Activated CD8-positive, alpha-beta memory T cell treated with anti-CD3 and anti-CD28 coated beads for 48 hours (primary cell): ENCODE results near the gene OTUD1.

Experiments used
- DNase-seq, 3 experiments: peaks; one replicate each; pipeline ENCODE4 v3.0.0-alpha.2; 2020; ENCODE audit warnings: low read depth in 2 of 3, low spot score in 2 of 3

Gene OTUD1

GRCh38 chr10:23421397-23421796, 17.5 kb upstream of the OTUD1 start:
- DNase-seq = no peak

DNA sequence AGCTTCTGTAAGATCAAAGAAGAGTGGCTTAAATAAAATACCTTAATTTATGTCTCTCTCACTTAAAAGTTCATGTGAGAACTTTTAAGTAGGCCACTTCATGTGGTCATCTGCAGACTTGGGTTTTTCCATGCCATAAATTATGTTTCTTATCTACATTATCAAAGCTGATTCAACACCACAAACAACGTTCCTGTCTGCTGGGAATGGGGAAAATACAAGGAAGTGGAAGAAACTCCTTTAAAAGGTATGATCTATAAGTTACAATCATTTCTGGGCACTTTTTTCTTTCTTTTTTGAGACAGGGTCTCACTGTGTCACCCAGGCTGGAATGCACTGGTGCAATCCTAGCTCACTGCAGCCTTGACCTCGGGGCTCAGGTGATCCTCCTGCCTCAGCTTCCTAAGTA, 16.9 kb upstream of the OTUD1 start:
- DNase-seq = no peak

GRCh38 chr10:23432166-23432565, 6.7 kb upstream of the OTUD1 start:
- DNase-seq = no peak

GRCh38 chr10:23432639-23433038, 6.2 kb upstream of the OTUD1 start:
- no peak for DNase-seq

DNA sequence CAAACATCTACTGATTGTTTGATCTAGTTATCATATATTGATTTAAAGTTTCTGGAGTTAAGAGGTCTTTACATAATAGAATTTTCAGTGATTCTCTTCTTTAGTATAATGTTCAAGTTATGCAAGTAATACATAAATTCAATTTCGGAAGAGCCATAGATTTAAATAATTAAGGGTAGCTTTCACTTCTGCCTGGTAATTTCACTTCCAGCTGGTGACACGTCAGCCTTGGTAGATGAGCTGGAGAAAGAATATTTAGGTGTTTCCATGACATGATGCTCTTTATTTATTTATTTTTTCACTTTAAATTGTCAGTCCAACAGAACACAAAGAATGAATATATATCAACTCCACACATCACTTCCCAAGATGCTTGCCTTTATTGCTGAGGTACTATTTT, 5.2 kb upstream of the OTUD1 start:
- no peak for DNase-seq

GRCh38 chr10:23435378-23435777, 3.5 kb upstream of the OTUD1 start:
- DNase-seq = no peak

DNA sequence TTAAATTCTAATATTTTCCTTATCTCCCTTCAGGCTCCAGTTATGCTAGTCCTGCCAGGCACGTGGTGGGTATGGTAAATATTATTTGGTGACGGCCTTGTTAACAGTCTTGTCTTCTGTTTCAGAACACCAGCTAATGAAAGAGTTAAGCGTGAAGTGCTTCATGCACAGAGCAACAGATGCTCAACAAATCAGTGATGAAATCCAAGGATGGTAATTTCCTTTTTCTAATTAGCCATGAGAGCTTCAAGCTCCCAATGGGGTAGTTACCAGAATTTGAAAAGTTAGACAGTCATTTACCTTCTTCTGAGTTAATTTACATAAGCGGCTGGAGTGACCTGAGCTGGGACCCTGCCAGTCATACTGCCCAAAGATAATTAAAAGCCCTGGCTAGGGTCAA, 1.9 kb upstream of the OTUD1 start:
- no peak for DNase-seq

- no peak for DNase-seq
These were observed 820 bp upstream of the OTUD1 start for GRCh38 chr10:23437963-23438546.

DNA sequence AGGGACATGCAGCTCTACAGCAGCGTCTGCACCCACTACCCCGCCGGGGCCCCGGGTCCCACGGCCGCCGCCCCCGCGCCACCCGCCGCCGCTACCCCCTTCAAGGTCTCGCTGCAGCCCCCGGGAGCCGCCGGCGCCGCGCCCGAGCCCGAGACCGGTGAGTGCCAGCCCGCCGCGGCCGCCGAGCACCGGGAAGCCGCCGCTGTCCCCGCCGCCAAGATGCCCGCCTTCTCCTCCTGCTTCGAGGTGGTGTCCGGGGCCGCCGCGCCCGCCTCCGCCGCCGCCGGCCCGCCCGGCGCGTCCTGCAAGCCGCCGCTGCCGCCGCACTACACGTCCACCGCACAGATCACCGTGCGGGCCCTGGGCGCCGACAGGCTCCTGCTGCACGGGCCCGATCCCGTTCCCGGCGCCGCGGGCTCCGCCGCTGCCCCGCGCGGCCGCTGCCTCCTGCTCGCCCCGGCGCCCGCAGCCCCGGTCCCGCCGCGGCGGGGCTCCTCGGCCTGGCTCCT, 631 bp downstream of the OTUD1 start:
- DNase-seq = peak in 2 of 3 experiments; percentile 9 to 13

DNA sequence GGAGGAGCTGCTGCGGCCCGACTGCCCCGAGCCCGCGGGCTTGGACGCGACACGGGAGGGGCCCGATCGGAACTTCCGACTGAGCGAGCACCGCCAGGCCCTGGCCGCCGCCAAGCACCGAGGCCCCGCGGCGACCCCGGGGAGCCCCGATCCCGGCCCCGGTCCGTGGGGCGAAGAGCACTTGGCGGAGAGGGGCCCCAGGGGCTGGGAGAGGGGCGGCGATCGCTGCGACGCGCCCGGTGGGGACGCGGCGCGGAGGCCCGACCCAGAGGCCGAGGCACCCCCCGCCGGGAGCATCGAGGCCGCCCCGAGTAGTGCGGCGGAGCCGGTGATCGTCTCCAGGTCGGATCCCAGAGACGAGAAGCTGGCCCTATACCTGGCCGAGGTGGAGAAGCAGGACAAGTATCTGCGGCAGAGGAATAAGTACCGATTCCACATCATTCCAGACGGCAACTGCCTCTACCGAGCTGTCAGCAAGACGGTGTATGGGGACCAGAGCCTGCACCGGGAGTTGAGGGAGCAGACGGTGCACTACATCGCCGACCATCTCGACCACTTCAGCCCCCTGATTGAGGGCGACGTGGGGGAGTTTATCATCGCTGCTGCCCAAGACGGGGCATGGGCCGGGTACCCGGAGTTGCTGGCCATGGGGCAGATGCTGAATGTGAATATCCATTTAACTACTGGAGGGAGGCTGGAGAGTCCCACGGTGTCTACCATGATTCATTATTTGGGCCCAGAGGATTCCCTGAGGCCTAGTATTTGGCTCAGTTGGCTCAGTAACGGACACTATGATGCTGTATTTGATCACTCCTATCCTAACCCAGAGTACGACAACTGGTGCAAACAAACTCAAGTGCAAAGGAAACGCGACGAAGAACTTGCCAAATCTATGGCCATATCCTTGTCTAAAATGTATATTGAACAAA, 1.4 kb downstream of the OTUD1 start:
- DNase-seq = peak; percentile 4 to 23 (median 13)

- DNase-seq = no peak
These were observed 2.4 kb downstream of the OTUD1 start for GRCh38 chr10:23441251-23441650.

- DNase-seq = no peak
These were observed 4.1 kb downstream of the OTUD1 start for GRCh38 chr10:23442936-23443335.

DNA sequence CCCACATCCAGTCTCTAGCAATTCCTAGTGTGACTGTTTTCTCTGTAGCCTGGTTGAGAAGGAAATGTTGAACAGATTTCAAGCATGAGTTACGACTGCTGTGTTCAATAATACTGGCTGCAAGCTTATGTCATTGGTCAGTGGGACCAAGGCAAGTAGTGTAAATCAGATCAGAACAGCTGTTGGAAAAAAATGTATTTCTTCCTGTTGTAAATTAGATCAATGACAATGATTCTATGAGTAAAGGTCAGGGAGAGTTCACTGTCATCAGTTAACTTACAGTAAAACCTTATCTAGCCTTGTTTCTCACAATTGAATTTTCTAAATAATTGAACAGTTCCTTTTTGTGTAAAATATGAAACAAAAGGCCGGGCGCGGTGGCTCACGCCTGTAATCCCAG, 6.7 kb downstream of the OTUD1 start:
- DNase-seq = no peak

DNA sequence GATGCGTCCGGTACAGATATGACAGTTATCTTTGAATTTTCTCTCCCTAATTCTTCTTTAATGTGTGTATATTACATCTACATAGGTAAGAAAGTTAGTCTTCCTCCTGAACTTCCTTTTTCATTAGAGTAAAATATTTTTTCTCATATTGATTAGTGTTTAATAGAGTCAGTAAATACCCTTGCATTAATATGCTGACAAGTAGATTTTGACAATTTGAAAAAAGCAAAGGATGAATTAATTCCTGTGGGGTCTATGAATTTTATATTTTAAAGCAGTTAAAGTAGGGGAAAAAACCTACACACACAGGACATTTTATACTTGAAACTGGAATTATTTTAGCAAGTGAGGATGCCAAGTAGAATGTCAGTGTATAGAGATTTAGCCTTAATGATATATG, 9.4 kb downstream of the OTUD1 start:
- DNase-seq = no peak

DNA sequence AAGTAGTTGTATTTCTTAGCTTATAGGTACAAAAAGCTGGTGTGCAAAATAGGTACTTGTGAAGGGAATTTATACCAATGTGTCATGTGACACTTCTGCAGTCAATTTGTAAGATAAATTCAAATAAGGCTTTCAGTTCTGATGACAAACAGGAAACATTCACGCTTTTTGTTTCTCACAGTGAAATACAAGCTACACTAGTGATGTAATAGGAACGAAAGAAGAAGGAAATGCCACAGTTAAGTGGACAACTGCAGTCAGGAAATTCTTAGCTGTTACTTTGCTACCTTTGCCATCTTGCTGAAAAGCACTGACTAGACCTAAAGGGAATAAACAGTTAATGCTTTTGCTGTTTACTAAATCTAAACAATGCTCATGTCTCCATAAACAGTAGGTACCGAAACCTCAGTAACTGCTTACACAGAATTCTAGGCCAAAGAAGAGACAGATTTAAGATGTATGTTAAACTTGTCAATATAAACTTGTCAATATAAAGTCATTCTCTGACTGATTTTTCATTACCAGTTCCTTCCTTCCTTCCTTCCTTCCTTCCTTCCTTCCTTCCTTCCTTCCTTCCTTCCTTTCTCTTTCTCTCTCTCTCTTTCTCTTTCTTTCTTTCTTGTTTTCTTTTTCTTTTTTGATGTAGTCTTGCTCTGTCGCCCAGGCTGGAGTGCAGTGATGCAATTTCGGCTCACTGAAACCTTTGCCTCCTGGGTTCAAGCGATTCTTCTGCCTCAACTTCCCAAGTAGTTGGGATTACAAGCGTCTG, 10.1 kb downstream of the OTUD1 start:
- DNase-seq = no peak

DNA sequence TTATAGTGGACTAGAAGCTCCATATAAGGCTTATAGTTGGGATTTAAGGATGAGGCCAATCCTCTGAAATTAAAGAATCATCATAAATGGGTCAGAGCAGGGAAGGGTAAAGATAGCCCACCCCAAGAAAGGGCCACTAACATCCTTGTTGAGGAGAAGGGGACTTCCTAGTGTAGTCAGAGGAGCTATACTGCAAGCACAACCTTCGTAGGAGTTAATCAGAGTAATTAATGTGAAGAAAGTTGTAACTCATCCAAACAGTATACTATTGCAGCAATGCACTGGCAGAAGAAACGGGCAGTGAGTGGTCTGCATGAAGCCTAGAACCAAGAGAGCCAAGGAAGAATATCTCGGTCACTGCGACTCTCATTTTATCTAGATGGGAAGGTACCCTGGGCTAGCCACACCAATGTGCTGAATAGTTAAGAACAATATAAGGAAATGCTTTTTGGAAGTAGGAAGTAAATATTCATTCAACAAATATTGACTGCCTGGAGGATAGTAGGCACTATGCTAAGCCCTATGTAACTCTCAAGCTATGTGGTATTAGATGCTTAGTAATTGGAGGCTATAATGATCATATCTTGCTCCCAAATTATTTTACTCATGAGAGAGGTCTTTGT, 13.3 kb downstream of the OTUD1 start:
- DNase-seq = no peak

- DNase-seq = no peak
These were observed 14.6 kb downstream of the OTUD1 start for GRCh38 chr10:23453465-23453864.

GRCh38 chr10:23457632-23458417, 18.9 kb downstream of the OTUD1 start:
- no peak for DNase-seq

- DNase-seq = no peak
These were observed 20.5 kb downstream of the OTUD1 start for GRCh38 chr10:23459308-23459939.

DNA sequence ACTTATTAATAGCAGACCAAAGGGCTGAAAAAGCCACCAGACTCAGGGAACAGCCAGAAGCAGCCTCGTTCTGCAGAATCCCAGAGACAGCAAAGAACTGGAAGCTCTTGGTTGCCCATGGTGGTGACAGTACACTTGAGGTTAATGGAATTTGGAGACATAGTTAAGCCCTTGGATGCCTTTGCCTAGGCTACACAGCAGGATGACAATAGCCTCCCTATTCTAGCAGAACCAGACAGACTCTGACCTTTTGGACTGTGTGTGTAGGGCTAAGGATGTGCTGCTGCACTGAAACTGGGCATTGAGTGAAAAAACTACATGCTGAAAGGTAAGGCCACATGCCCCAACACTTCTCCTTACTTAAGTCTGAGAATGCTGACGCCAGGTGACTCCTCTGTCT, 22.7 kb downstream of the OTUD1 start:
- no peak for DNase-seq
